Peyer's patch (tissue), 4 donors: Measurements from ENCODE around the gene AHCYL2. TPM values are rescaled to one million over a fixed set of nuclear protein-coding genes. Genes with fewer than 3 reads are reported as not detected.

Experiments
- DNase-seq, 3 donors: peaks; one replicate each; pipeline ENCODE4 v3.0.0-alpha.2; 2017 to 2019
- H3K27ac ChIP-seq, 4 donors: fragments of 200-600 bp; sonication (generic); one replicate each; pipeline ENCODE4 v1.5.1; 2016 to 2019
- H3K27me3 ChIP-seq, 2 donors: fragments of 200-600 bp; sonication (generic); one replicate each; pipeline ENCODE4 v1.5.1; 2019
- H3K36me3 ChIP-seq, 3 donors: fragments of 200-600 bp; sonication (generic); one replicate each; pipeline ENCODE4 v1.5.1; 2016 to 2019
- H3K4me1 ChIP-seq, 4 donors: fragments of 200-600 bp; sonication (generic); one replicate each; pipeline ENCODE4 v1.5.1; 2016 to 2019
- H3K4me3 ChIP-seq, 4 donors: fragments of 200-600 bp; sonication (generic); 1 replicate in 3 of 4; 2 replicates in 1 of 4; pipeline ENCODE4 v1.5.1; 2016 to 2019; ENCODE audit warnings: mild to moderate bottlenecking in 1 of 4
- H3K9me3 ChIP-seq, 4 donors: fragments of 200-600 bp; sonication (generic); one replicate each; pipeline ENCODE4 v1.5.1; 2016 to 2019; ENCODE audit warnings: mild to moderate bottlenecking in 1 of 4
- CTCF ChIP-seq, 6 experiments: fragments of 450-650 bp in 4 of 6; fragments of 200-600 bp in 2 of 6; sonication (generic) in 1 of 6; IDR thresholded peaks; one replicate each; pipeline ENCODE4 v1.5.1; 2017 to 2019; ENCODE audit warnings: antibody characterized with exemption in 6 of 6, mild to moderate bottlenecking in 3 of 6, moderate library complexity in 1 of 6
- POLR2A ChIP-seq, 2 donors: fragments of 450-650 bp; IDR thresholded peaks; one replicate each; pipeline ENCODE4 v1.5.1; 2017; ENCODE audit warnings: antibody characterized with exemption in 2 of 2, mild to moderate bottlenecking in 2 of 2, moderate library complexity in 2 of 2
- total RNA-seq, 4 donors: library from RNA; depleted of rRNA; stranded (reverse); fragments of >200 nt; gene quantifications; one replicate each; pipeline ENCODE4 v1.1.0, GENCODE V29; 2016

AHCYL2 gene
- total RNA-seq, 4 donors from 2014 or later = 37.1 to 186 (median 60.0) TPM

DNA sequence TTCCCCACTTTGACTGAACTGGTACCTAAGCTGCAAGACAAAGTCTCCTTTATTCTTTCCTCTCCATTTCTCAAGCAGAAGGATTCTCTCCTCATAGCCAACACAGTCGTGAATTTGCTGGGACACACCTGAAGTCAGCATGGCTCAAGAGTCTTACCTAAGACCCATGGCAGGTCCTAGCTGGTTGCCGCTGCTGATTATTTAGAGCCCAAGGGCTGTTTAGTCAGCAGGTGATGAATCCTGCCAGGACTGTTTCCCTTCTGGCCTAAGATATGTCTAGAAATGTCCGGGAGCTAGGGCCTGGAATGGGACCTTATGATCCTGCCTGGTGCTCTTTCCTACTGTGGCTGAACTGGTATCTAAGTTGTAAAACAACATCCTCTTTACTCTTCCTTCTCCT lies 82.8 kb downstream of the AHCYL2 start:
- Histone ChIP-seq H3K4me3 (no peak overlapping the region), H3K4me1 (no peaks in the 10 kb centered on the region), H3K9me3 (no peaks in the 10 kb centered on the region), H3K27me3 (no peaks in the 10 kb centered on the region), H3K36me3 (no peaks in the 10 kb centered on the region), H3K27ac (no peak overlapping the region)
- TF ChIP-seq POLR2A (IDR thresholded peaks at IDR 0.05) (no peak), CTCF (IDR thresholded peaks at IDR 0.05) (no peak)
- no peak for DNase-seq

DNA sequence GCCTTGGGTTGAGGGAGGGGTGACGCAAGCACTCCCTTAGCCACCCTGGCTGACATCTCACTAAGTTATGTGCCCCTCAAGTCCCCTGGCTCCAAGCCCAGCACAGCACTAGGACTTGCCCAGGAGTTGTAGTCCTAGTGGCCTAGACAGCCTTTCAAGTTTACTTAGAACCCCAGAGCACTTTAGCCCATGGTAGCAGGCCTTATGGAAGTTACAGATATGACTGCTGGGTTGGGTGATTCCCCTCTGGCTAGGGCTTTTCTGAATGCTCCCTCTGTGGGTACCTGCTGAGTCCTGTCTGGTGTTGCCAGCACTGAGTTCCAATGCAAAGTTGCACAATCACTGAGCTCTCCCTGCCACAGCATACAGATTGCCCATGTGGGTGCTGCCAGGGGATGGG lies 83.2 kb downstream of the AHCYL2 start:
- TF ChIP-seq CTCF (IDR thresholded peaks at IDR 0.05) (no peak), POLR2A (IDR thresholded peaks at IDR 0.05) (no peak)
- H3K4me3 ChIP-seq = no peak overlapping the region
- H3K27me3 ChIP-seq = no peaks in the 10 kb centered on the region
- no peaks in the 10 kb centered on the region for H3K36me3 ChIP-seq
- H3K4me1 ChIP-seq = no peaks in the 10 kb centered on the region
- H3K27ac ChIP-seq = no peak overlapping the region
- no peaks in the 10 kb centered on the region for H3K9me3 ChIP-seq
- DNase-seq = no peak

GRCh38 chr7:129311429-129311828 lies 86.6 kb downstream of the AHCYL2 start:
- Histone ChIP-seq H3K4me1 (no peaks in the 10 kb centered on the region), H3K9me3 (no peaks in the 10 kb centered on the region), H3K36me3 (no peaks in the 10 kb centered on the region), H3K4me3 (no peak overlapping the region), H3K27ac (no peak overlapping the region), H3K27me3 (no peaks in the 10 kb centered on the region)
- no peak for DNase-seq
- TF ChIP-seq CTCF (IDR thresholded peaks at IDR 0.05) = no peak
- no peak for TF ChIP-seq POLR2A (IDR thresholded peaks at IDR 0.05)

GRCh38 chr7:129313282-129313681 lies 88.5 kb downstream of the AHCYL2 start:
- Histone ChIP-seq H3K36me3 (no peaks in the 10 kb centered on the region), H3K27me3 (no peaks in the 10 kb centered on the region), H3K4me3 (no peak overlapping the region), H3K4me1 (no peaks in the 10 kb centered on the region), H3K27ac (no peak overlapping the region), H3K9me3 (no peaks in the 10 kb centered on the region)
- TF ChIP-seq POLR2A (IDR thresholded peaks at IDR 0.05) (no peak), CTCF (IDR thresholded peaks at IDR 0.05) (no peak)
- DNase-seq = no peak

DNA sequence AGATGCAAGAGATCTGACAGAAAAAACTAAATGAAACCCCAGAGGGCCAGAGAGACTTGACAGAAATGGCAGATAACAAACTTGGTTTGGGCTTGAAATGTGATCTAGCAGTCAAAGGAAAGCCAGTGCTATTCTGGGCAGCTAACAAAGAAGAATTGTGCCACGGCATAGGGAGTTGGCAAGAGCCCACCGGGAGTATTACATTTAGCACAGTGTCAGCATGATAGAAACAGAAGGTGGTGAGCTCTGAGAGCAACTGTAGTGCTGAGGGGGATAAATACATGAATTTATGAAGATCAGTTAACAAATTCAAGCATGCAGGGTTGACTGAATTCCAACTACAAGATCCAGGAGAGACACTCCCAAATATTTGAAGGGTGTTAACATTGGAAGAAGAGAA lies 91.1 kb downstream of the AHCYL2 start:
- DNase-seq = no peak

More for the DNA sequence above, 91.1 kb downstream of the AHCYL2 start:
- Histone ChIP-seq H3K27ac (no peak overlapping the region), H3K4me1 (no peaks in the 10 kb centered on the region), H3K4me3 (no peak overlapping the region), H3K36me3 (no peaks in the 10 kb centered on the region), H3K9me3 (no peaks in the 10 kb centered on the region), H3K27me3 (no peaks in the 10 kb centered on the region)
- TF ChIP-seq POLR2A (IDR thresholded peaks at IDR 0.05) = no peak
- no peak for TF ChIP-seq CTCF (IDR thresholded peaks at IDR 0.05)
